Muscle of arm (tissue), 12 donors: ENCODE measurements around the gene MCM9. TPM values are rescaled to one million over a fixed set of nuclear protein-coding genes. Genes with fewer than 3 reads are reported as not detected.
"Not testable (repeated sequence)": the region's sequence is repeated elsewhere in the genome, so short reads cannot be mapped to it uniquely, and the experiment has no call there.

Experiments used
- DNase-seq: peaks from one replicate; pipeline ENCODE4 v3.0.0-alpha.2; 2013
- polyA plus RNA-seq, 12 donors: library from polyadenylated mRNA; unstranded; fragments of 120-200 nt; gene quantifications; one replicate each; pipeline ENCODE4 v1.2.1, GENCODE V29; 2013; ENCODE audit not compliant: insufficient read length in 12 of 12

MCM9 gene
- polyA plus RNA-seq, 12 donors, result 7.7 to 16.6 (median 13.0) TPM; not detected in 1

DNA sequence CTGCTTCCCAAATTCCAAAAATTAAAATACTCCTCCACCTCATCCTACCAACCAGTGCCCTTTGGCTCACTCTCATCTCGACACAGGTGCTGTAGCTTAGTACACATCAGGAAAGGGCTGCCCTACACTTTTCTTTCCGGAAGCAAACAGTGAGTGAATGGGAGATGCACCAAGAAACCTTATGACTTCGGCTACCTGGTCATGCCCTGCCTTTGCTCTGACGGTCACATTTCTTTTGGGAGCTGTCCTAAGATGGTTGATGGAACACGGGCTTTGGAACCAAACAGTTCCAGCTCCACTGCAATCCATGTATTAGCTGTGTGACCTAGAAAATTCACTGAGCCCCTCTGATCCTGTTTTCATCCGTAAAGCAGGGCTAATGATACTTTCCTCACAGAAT lies 133.7 kb downstream of the MCM9 start:
- DNase-seq, result no peak

DNA sequence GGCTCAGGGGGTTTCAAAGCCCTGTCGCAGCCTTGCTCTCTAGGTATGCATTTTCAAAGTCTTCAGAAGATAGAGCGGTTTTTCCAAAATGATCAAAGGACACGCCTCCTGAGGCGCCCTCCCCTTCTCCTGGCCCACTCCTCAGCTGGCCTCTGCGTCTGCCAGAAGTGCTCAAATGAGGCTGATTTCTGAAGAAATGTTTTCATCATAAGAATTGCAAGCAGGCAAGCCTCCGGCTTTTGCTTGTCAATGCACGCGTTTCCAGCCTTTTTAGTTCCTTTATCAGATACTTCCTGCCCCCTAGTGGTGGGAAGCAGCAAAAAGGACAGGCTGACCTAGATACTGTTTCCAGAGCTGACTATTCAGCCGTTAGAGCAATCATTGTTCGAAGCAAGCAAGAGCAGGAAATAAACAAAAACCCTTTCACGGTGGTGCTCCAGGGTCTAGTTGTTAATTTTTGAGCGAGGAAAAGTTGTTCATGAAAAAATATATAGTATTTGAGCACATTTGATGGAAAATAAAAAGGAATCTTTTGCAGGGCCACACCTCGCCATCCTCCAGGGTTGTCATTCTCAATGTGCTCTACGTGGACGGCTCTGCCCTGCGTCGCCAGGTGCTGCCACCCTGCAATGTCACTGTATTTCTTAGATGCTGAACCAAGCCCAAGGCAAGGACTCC lies 134.4 kb downstream of the MCM9 start:
- DNase-seq, result peak; percentile 89

DNA sequence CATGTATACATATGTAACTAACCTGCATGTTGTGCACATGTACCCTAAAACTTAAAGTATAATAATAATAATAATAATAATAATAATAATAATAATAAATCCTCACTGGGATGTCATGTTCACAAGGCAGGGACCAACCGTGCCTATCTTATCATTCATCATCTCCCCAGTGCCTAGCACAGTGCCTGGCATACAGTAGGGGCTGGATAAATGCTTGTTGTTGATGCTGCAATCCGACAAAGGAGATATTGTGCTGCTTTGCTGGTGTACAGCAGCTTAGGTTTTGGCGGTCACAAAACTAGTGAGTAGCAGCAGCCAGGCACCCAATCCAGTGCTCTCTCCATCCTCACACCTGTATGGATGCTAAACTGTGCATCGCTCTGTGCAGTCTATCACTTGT lies 135.1 kb downstream of the MCM9 start:
- no peak for DNase-seq

DNA sequence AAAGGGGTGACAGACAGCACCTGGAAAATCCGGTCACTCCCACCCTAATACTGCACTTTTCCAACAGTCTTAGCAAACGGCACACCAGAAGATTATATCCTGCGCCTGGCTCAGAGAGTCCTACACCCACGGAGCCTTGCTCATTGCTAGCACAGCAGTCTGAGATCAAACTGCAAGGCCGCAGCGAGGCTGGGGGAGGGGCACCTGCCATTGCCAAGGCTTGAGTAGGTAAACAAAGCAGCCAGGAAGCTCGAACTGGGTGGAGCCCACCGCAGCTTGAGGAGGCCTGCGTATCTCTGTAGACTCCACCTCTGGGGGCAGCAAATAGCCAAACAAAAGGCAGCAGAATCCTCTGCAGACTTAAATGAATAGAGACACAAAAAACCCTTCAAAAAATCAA lies 138.4 kb downstream of the MCM9 start:
- DNase-seq, result not testable (repeated sequence)

DNA sequence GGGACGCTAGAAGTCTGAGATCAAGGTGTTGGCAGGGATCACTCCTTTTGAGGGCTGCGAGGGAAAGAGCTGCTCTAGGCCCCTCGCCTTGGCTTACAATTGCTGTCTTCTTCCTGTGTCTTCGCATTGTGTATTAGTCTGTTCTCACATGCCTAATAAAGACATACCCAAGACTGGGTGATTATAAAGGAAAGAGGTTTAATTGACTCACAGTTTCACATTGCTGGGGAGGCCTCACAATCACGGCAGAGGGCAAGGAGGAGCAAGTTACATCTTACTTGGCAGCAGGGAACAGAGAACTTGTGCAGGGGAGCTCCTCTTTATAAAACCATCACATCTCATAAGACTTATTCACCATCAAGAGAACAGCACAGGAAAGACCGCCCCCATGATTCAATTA lies 143.5 kb downstream of the MCM9 start:
- DNase-seq, result no peak

DNA sequence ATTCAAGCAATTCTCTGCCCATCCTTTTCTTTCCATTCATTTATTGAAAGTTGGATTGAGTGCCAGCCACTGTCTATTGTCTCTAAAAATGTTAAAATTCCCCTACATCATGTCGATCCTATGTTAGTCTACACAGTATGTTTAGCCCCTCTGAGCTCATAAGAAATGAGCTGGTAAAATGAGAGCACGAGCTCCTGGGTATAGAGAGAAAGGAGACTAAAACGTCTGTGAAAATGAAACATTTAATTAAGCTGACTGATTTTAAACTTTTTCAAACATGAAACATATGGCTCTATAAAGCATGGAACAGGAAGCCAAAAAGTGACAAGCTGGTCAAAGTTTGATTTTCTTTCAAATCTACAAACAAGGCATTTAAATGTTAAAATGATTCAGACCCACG lies 145.0 kb downstream of the MCM9 start:
- no peak for DNase-seq

DNA sequence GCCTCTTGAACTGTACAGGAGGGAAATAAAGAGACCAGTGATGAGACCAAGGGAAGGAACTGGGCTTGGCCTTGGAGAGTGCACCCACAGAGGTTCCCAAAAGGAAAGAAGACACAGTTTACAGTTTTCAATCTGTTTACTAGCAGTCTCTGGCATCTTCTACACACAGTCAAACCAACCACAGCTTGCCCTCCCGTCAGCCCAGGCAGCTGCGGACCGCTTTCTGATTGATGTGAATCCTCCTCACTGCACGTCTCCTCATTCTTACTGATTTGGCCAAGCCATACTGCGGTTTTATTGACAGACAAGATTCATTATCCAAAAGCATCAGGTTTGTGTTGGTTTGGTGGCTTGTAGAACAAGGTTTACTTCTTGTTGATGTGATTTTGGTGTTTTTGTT lies 145.5 kb downstream of the MCM9 start:
- DNase-seq, result no peak

DNA sequence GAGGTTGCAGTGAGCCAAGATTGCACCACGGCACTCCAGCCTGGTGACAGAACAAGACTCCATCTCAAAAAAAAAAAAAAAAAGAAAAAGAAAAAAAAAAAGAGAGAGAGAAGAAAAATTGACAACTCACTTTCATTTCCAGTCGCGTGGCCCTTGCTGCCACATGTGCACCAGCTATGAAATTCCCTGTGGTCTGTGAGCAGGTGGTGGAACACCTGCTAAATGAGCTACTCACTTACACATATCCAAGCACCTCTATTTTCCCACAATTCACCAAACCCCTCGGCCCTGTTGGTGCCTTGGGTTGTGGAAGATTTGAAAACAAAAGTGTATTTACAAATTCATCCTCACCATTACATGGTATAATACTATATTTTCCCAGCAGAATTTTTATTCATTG lies 146.3 kb downstream of the MCM9 start:
- no peak for DNase-seq

DNA sequence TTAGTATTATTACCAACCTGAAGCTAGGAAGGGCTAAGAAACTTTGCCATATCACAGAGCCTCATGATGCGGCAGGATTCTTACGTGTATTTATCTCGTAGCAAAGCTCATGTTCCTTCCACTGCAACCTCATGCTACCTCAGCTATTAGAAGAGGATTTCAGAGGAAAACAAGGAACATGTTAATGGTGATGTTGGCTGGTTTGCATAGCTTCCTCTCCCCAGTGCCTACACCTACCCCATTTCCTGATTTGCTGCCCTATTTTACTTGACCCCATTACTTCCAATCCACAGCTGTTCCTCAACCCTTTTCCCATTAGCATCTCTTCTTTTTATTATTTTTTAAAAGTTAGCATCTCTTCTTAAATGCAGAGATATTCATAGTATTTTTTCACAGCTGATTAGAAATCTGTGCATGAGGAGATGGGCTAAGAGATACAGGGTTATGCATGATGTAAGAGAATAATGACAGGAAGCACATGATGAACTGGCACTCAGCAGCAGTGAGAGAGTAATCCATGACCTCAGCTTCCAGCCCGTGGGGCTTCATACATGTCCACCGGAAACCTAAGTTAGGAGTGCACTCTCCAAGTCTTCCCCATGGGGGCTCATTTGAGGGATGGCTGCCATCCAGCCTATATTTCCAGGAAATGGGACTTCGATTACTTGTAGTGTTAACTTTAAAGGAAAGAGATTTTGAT lies 147.1 kb downstream of the MCM9 start:
- peak; percentile 79 for DNase-seq

DNA sequence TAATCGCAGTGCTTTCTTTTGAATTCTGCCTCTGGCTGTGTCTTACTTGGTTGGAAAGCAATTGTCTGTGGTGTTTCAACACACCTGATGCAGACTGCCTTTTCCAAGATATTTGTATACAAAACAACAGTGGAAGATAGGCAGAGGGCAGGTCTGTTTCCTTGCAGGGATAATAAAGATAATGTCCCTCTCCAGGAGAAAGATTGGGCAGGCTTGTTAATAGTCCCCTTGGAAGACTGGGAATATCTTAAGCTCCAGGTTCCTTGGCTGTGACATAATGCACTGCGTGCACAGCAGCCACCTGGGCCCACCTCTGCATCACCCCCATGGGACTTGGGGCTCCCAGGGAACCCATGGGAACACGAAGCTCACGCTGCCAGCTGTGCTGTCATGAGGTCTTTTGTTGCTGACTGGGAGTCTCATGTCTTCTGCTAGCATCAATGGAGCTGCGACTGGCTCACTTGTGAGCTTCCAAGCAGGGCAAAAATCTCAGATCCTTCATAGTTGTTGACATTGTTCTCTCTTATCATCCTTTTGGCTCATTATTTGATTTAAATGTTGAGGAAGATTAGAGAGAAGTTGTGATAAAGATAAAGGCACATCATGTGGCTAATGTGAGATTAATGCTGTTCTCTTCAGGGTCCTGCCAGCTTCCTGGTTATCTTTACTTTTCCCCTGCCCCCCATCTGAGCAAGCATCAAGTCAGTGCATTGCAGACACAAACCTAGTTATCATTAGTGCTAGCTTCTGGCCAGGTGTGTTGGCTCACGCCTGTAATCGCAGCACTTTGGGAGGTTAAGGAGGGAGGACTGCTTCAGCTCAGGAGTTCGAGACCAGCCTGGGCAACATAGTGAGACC lies 148.1 kb downstream of the MCM9 start:
- DNase-seq, result no peak

DNA sequence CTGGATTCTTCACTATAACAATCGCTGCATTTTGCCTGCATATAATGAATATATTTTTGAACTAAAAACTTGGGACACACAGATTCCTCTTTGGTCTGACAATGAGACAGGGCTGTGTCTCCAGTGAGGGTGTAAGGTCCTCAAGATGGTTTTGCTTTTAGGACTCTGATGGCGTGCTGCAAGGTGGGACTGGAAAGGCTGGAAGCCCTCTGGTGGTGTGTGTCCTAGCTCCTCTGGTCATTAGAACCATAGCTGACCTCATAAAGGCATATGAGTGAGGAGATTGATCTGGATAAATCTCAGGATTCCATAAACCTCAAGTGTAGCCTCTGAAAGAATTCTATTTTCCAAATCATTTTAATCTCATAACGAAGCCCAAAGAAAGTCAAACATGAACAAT lies 149.4 kb downstream of the MCM9 start:
- DNase-seq, result no peak

DNA sequence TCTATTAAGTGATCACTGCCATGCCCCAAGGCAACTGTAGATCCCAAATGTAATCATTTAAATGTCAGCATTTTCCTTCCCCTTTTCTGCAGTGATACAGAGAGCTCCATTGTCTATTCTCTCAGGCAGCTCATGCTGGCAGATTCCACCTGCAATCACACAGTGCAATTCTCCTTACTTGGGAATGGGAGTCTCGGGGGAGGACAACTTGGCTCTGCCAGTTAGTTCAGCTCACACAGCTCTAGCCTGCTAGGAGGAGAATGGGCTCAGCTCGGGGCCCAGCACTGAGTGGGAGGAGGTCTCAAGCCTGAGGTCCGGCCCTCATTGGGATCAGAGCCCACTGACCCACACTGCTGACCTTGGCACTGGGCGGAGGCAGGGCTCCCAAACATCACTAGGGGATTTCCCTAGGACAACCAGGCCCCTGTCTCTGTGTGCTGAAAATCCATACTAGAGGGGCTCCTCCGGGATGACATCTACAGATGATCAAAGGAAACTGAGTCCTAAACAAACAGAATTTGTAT lies 150.3 kb downstream of the MCM9 start:
- DNase-seq, result no peak

DNA sequence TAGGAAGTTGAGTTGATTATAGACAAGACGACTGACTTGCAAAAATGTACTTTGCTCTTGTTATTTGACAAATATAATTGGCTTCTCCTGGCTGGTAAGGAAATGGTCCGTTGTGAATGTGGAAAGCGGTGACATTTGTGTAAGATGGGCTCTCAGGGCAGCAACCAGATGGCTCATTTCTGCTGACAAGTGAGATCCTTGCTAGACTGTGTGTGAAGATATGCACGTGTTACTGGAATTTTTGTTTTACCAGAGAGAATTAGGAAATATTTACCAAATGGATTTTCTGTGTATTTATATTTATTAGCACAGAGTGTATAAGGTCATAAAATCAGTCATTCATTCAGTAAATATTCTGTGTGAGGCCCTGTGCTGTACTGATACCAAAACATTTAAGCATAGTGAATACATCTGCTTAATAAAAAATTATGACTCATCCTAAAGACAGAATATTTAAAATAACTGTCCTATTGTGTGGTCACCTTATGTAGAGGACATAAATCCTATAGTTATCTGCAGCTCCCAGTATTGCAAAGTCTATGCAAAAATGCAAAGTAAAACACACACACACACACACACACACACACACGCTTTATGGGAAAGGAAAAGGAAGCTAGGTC lies 150.9 kb downstream of the MCM9 start:
- no peak for DNase-seq

DNA sequence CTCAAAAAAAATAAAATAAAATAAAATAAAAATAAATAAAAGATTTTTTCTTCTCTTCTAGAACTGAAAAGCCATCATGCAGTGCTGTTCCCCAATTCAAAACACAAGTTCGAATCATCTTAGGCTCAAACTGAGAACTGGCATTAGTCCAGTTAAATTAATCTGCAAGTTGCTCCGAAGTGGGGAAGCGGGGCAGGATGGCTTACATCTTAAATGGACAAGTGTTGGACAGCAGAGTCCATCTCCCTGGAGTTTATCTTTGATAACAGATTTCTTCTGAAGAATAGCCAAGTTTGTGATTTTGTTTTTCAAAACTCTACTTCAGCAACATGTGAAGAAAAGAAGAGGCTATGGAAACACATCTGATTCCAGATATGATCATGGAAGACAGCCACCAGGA lies 152.3 kb downstream of the MCM9 start:
- DNase-seq, result no peak

DNA sequence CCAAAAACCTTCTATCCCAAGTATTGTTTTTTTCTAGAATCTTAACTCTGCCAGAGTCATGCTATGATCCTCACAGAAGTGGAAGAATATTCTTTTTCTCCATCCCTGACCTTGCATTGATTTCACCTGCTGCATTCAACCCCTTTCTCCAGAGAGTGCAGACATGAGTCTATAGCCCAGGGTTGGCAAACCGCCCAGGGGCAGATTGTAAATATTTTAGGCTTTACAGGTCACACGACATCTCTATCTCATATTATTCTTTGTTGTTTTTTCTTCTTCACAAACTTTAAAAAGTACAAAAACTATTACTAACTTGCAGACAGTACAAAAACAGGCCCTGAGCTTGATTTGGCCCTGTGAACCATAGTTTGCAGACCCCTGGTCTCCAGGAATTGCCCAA lies 153.1 kb downstream of the MCM9 start:
- no peak for DNase-seq

DNA sequence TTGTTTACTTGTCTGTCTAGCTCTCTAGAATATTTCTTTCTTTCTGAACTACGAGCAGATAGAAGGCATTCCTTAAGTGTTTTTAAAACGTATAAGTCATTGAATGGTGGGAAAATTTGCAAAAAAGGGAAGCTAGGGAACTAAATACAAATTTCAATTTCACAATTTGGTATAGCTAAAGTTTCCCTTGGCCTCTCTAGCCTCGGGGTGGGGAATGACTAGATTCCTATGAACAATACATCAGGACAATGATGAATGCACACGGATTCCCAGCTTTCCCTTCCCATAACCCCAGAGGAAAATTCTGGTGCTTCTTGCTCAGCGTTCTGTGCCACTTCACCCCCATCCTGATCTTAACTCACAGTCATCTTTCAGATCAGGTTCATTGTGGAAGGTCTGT lies 154.3 kb downstream of the MCM9 start:
- DNase-seq, result no peak

DNA sequence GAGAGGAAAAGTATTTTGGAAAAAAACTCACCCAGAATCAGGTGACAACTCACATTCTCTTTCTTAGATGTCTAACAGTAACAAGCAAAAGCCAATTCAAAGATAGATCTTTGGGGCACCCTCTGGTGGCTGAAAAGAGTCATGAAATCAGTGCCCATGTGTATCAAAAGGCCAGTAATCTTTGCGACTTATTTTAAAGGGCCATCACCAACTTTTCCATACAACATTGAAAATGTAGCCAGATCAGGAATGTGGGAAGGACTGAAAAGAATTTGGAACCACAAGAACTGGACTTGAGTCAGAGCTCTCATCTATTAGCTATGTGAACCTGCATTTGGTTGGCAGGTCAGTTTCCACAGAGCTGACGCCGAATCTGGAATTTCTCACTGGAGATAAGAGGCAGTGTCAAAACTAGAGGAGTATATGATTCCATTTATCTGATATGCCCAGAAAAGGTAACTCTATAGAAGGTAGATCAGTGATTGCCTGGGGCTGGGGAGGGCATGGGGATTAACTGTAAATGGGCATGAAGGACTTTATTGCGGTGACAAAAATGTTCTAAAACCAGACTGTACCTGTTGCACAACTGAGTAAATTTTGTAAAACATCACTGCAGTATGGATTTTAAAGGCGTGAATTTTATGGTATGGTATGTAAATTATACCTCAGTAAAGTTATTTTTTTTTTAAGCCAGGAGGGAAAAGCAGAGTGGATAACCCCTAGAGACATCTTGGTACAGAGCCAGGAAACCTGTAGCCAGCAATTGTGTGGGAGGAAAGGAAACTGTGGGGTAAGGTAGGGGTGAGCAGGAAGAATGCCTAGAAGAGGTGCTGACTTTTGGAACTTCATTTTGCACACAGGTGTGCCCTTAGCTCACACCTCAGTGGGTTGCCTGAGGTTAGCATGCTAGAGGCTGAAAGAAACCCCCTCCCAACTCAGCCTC lies 158.1 kb downstream of the MCM9 start:
- DNase-seq, result peak; percentile 76

DNA sequence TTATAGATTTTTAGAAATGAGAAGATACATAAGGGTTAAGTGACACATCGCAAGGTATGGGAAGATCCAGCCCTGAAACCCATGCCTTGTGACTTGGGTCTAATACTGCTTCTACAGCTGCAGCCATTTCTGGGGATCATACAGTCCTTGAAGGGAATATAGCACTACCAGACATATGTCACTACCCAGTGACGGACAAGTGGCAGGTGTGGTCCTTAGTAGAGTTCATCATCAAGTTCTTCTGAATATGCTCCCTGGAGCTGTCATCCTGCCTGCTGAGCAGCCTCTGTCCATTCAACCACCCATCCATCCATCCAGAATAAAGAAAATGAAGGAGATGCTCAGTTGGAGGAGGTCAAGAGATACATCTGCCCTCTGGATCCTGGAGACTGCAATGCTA lies 159.6 kb downstream of the MCM9 start:
- no peak for DNase-seq

DNA sequence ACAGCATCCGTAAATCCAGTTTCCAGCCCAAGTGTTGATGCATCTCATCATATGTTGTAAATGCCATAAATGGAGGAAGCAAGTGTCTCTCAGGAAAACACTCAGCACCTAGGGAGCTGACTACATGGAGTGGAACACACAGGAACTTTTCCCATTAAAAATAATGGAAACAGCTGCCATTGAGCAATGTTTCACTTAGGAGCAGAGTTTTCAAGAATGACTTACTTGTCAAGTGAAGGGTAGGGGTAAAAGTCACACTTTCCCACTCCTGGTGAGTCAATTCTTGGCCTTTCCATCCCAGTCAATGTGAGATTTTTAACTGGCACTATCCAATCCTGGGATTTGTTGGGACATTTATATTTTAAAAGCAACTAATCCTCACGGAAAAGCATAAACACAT lies 160.4 kb downstream of the MCM9 start:
- DNase-seq, result no peak

DNA sequence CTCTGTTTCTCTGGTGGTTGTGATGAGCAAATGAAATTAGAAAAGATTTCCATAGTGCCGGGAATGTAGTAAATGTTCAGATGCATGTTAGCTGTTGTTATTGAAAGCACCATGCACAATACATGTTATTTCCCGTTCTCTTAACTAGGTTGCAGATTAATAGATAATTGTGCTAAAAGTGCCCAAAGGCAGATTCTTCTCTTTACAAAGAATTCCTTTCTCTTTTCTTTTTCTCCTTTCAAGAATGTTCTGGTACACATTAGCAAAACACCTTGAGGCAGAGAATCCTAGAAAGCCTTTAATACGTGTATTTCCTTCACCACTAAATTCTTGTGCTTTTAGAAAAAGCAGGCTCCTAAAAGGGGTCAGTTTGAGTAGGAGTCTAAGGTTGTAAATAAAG lies 162.1 kb downstream of the MCM9 start:
- DNase-seq, result no peak

DNA sequence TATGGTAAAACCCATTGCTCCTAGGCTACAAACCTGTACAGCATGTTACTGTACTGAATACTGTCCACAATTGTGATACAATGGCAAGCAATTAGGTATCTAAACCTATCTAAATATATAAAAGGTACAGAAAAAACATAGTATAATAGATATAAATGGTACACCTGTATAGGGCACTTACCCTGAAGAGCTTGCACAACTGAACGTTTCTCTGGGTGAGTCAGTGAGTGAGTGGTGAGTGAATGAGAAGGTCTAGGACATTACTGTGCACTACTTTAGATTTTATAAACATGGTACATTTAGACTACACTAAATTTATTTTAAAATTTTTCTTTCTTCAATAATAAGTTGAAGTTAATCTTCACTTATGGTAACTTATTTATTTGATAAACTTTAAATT lies 163.7 kb downstream of the MCM9 start:
- no peak for DNase-seq
